ENCODE measurements around the gene IFIT1. TPM values are rescaled to one million over a fixed set of nuclear protein-coding genes. Genes with fewer than 3 reads are reported as not detected.
"Not testable (repeated sequence)": the region's sequence is repeated elsewhere in the genome, so short reads cannot be mapped to it uniquely, and the experiment has no call there.

The IFIT1 gene
- total RNA-seq, 1 donor from 2014 or later: 51.1 TPM

DNA sequence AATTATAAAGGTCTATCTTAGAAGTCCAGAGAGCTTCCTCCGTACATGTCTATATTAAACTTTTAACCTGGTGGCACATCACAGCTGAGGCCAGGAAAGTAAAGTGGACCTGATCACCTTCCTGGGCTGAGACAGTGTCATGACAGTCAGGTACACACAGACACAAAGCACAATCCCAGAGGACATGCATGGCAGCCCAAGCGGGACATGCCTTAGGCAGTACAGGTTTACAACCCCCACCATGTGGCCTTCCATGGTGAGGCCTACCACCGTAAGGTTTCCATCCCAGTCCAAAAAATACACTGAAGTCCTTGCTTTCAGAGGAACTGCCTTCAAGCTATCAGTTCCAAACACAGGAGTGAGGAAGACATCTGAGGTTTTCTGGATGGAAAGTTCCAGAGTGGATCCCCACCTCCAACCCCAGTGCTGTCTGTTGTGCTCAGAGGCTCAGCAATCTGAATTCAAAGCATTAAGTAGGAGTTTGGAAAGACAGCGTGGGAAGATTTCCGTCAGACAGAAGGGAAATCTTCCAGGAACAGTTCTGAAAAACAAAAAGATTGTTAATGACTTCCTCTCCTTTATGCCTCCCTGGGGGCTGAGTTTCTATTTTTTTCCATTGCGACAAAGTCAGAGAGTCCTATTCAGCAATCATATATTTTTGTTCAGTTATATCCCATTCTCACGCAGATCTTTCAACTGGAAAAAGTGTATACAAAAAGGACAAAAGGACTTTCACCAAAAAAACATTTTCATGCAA lies 44.5 kb upstream of the IFIT1 start:
- no peaks in the 10 kb centered on the region for H3K36me3 ChIP-seq
- H3K27ac ChIP-seq: peak overlapping the region; percentile 26
- no peaks in the 10 kb centered on the region for H3K9me3 ChIP-seq
- H3K27me3 ChIP-seq: no peaks in the 10 kb centered on the region
- DNase-seq (no peak), ATAC-seq (no peak)
- TF ChIP-seq CTCF (IDR thresholded peaks at IDR 0.05): no peak
- intact Hi-C loops (cut with DNase I): no loop called here
- peaks cover 45% of the 10 kb centered on the region for H3K4me1 ChIP-seq
- H3K4me3 ChIP-seq: no peak overlapping the region

GRCh38 chr10:89348481-89348880 lies 43.9 kb upstream of the IFIT1 start:
- H3K9me3 ChIP-seq: no peaks in the 10 kb centered on the region
- no peaks in the 10 kb centered on the region for H3K36me3 ChIP-seq
- H3K27me3 ChIP-seq: no peaks in the 10 kb centered on the region
- ATAC-seq (no peak), DNase-seq (no peak)
- TF ChIP-seq CTCF (IDR thresholded peaks at IDR 0.05): no peak
- H3K4me1 ChIP-seq: peaks cover 45% of the 10 kb centered on the region
- intact Hi-C loops (cut with DNase I): no loop called here
- H3K27ac ChIP-seq: no peak overlapping the region
- H3K4me3 ChIP-seq: no peak overlapping the region

DNA sequence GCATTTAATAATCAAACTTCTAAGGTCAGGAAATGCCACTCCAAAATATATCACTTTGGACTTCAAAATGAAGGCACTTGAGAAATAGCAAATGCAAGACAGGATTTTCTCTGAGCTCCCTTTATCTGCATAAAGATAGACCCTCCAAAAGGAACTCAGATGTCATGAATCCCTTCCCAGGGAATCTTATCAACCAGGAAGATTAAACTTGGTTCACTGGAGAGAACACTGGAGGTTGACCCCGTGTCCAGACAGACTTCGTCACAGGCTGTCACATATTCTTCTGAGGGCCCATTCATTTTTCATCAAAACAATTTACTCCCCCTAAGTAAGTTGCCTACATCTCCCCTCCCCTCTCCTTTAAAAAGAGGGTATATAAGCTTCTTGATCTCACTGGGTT lies 43.4 kb upstream of the IFIT1 start:
- no peaks in the 10 kb centered on the region for H3K36me3 ChIP-seq
- peaks cover 45% of the 10 kb centered on the region for H3K4me1 ChIP-seq
- DNase-seq (no peak), ATAC-seq (no peak)
- no peak overlapping the region for H3K27ac ChIP-seq
- no peaks in the 10 kb centered on the region for H3K9me3 ChIP-seq
- H3K4me3 ChIP-seq: no peak overlapping the region
- TF ChIP-seq CTCF (IDR thresholded peaks at IDR 0.05): no peak
- intact Hi-C loops (cut with DNase I): no loop called here
- H3K27me3 ChIP-seq: no peaks in the 10 kb centered on the region

- Histone ChIP-seq H3K4me1 (peaks cover 45% of the 10 kb centered on the region), H3K27ac (peak overlapping the region; percentile 87)
- ATAC-seq (peak; percentile 74), DNase-seq (peak; percentile 69)
- H3K9me3 ChIP-seq; H3K4me3 ChIP-seq; intact Hi-C loops (cut with DNase I); H3K27me3 ChIP-seq; H3K36me3 ChIP-seq: not testable (repeated sequence)
These were observed 41.6 kb upstream of the IFIT1 start for GRCh38 chr10:89350631-89351315.

DNA sequence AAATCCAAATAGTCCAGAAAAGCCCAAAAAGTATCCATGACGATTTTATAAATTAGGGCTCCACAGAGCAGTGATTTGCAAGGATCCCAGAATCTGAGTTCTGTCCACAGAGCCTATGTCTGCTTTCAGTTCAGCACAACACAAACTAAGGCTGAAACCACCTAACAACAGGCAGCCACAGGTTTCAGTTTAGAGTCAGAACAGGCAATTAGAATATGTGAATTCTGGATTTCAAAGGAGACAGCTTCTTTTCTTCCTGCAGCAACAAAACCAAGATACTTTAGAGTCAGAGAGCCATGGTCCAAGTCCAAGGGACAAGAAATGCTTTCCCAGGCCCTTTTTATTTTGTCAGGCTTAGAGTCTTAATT lies 41.0 kb upstream of the IFIT1 start:
- no peaks in the 10 kb centered on the region for H3K36me3 ChIP-seq
- no peaks in the 10 kb centered on the region for H3K9me3 ChIP-seq
- intact Hi-C loops (cut with DNase I): no loop called here
- H3K4me1 ChIP-seq: peaks cover 39% of the 10 kb centered on the region
- H3K27ac ChIP-seq: peak overlapping the region; percentile 87
- DNase-seq: no peak
- H3K4me3 ChIP-seq: no peak overlapping the region
- ATAC-seq: no peak
- H3K27me3 ChIP-seq: no peaks in the 10 kb centered on the region
- no peak for TF ChIP-seq CTCF (IDR thresholded peaks at IDR 0.05)

GRCh38 chr10:89351780-89352597 lies 40.4 kb upstream of the IFIT1 start:
- no peak overlapping the region for H3K4me3 ChIP-seq
- H3K9me3 ChIP-seq: no peaks in the 10 kb centered on the region
- H3K36me3 ChIP-seq: no peaks in the 10 kb centered on the region
- H3K4me1 ChIP-seq: peaks cover 33% of the 10 kb centered on the region
- peak overlapping the region; percentile 87 for H3K27ac ChIP-seq
- intact Hi-C loops (cut with DNase I): no loop called here
- TF ChIP-seq CTCF (IDR thresholded peaks at IDR 0.05): no peak
- peak; percentile 86 for ATAC-seq
- H3K27me3 ChIP-seq: no peaks in the 10 kb centered on the region
- DNase-seq: no peak

Measured in upper lobe of right lung (tissue), 1 donor.